AG09319 (cell line): ENCODE data around the gene ACVR1B.

Experiments used
- DNase-seq: peaks from one replicate; pipeline ENCODE4 v3.0.0-alpha.2; 2010; ENCODE audit warnings: low read depth; ENCODE audit errors: extremely low read depth
- TF ChIP-seq, protein P1 (sequence below): IDR thresholded peaks from 2 replicates; pipeline ENCODE4 v1.5.1; 2011; ENCODE audit warnings: low read depth, mild to moderate bottlenecking, inconsistent platforms, low read length, moderate library complexity

ACVR1B gene

DNA sequence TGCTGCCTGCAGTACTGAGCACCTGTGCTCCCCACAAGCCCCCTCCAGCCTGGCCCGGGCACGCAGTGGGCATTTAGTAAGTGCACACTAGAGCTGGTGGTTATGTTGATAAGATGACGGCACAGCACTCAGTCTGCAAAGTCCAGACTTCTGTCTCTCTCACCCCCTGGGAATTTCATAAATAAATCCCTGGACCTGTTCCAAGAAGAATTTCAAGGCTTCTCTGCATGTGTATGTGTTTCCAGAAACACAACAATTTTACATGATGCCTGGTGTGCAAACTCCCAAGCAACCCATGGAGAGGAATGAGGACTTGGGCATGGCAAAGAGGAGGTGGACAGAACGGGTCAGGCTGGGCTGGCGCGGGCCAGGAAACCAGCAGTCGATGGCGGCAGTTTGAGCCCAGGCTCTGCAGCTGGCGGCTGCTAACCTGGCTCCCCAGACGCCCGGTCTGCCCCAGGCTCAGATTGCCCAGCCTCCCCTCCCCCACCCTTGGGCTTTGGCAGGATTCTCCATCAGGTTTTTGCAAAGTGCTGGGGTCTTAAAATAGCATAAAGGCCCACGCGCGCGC, 10.4 kb upstream of the ACVR1B start:
- no peak for DNase-seq
- TF ChIP-seq, protein P1, sequence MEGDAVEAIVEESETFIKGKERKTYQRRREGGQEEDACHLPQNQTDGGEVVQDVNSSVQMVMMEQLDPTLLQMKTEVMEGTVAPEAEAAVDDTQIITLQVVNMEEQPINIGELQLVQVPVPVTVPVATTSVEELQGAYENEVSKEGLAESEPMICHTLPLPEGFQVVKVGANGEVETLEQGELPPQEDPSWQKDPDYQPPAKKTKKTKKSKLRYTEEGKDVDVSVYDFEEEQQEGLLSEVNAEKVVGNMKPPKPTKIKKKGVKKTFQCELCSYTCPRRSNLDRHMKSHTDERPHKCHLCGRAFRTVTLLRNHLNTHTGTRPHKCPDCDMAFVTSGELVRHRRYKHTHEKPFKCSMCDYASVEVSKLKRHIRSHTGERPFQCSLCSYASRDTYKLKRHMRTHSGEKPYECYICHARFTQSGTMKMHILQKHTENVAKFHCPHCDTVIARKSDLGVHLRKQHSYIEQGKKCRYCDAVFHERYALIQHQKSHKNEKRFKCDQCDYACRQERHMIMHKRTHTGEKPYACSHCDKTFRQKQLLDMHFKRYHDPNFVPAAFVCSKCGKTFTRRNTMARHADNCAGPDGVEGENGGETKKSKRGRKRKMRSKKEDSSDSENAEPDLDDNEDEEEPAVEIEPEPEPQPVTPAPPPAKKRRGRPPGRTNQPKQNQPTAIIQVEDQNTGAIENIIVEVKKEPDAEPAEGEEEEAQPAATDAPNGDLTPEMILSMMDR, result no peak

DNA sequence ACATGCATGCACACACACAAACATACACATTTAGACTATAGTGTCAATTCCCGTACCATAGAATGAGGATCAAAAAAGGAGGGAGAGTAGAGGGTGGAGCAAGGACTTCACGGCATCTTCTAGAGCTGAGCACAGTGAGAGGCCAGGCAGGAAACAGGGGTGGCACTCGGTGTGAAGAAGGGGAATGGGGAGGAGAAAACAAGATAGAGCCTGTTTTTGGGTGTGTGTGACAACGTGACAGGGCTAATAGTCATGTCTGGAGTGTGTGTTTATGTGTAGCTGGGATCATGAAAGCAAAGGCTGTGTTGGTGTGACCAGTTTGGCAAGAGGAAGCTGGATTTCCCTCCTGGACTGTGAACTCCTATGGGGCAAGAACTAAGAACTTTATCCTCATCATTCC, 9.9 kb upstream of the ACVR1B start:
- DNase-seq, result no peak
- TF ChIP-seq, protein P1, result no peak

DNA sequence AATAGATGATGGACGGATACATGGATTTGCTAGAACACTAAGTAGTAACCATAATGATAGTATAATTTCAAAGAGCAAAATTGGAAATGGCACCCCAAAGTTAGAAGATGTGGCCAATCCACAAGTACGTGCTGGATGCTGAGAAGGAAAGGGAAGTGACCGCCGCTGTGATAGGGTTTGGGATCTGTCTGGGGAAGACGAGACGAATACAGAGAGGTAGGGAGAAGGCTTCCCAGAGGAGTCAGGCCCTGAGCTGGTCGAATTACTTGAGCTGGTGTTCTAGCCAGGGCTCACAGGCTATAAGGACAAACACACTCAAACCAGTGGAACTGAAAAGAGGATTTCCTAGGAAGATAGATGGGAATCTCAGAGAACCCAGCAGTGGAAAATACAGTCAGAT, 9.4 kb upstream of the ACVR1B start:
- no peak for DNase-seq
- TF ChIP-seq, protein P1, result no peak

DNA sequence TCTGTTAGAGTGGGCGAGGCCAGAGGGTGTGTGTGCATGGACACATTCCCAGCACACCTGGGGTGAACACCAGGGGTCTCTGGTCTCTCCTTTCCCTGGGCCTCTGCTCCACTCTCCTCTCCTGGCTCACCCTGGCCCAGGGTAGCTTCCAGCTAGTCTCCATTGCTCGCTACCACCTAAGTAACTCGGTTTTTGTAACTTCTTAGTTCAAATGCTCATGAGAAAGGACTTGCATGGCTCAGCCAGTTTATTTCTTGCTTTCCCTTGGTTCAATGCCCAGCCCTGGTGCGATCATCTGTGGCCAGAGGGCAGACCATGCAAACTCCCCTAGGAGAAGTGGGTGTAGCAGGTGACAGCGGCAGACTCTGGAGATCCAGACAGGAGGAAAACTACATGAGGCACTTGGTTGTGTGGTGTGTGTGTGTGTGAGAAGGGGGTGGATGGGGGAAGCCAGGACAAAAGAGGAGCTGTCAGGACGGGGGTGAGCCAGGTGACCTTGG, 8.9 kb upstream of the ACVR1B start:
- no peak for DNase-seq
- TF ChIP-seq, protein P1, result no peak

DNA sequence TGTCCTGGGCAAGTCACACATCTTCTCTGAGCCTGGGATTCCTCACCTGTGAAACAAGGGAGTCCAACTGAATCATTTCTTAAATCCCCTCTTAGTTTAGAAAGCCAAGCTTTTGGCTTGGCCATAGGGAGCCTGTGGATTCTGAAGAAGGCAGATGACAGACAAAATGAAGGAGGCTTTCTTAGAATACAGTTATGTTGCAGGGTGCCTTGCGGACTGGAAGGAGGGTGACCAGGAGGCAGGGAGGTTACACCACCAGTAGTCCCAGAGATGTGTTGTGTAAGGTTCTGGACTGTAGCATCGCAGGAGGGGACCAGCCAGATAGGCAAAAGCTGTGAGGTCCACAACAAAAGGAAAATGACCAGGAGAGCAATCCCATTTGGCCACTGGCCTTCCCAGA, 8.2 kb upstream of the ACVR1B start:
- TF ChIP-seq, protein P1, result no peak
- no peak for DNase-seq

DNA sequence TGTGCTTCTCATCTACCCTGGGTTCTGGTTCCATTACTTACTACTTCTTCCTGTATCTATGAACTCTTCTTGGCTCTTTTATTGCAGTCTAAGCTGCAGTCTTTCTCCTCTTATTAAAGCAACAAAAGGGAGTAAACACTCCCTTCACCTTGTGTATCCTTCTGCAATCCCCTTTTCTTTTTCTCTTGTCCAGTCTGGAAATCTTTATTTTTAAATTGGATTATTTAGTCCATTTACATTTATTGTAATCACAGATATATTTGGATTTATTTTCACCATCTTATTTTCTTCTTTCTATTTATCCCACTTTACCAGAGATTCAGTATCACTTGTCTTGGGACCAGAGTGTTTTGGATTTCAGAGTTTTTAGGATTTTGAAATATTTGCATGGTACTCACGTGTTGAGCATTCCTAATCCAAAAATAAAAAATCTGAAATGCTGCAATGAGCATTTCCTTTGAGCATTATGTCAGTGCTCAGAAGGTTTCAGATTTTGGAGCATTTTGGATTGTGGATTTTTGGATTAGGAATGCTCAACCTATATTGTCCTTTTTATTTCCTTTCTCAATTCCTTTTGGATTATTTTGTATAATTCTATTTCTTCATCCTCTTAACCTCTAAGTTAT, 6.8 kb upstream of the ACVR1B start:
- TF ChIP-seq, protein P1, result no peak
- DNase-seq, result no peak

DNA sequence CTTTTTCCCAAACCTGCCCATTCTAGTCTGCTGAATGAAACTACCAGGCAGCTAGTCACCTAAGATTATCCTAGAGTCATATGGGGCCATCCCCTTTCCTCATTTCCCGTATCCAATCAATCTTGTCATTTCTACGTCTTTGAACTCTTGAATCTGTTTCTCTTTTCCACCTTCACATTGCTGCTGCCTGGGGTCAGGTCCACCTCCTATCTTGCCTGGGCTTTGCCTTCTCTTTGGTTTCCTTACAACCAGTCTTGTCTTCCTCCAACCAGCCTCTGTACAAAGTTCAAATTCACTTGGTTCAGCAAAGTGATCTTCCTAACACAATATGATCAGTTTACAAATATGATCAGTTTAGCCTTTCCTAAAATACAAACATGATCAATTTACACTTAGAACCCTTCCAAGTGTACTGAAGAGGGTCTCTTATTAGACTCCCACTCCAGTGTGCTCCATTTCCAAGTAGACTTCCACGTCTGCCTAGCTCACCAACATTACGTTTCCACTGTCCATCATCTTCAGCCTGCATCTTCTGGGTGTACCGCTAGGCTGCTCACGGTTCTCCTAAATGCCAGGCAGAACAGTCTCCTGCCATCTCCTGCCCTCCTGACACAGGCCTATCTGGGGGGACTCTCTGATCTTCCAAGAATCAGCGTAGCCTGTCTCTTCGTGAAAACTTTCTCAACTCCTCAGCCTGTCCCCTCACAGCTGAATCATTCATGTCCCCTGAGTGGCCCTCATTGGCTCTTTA, 4.1 kb upstream of the ACVR1B start:
- TF ChIP-seq, protein P1, result no peak
- DNase-seq, result no peak
